Hepatocyte (in vitro differentiated cells): Measurements from ENCODE around the gene ZER1. TPM values are rescaled to one million over a fixed set of nuclear protein-coding genes. Genes with fewer than 3 reads are reported as not detected.
"Not testable (repeated sequence)": the region's sequence is repeated elsewhere in the genome, so short reads cannot be mapped to it uniquely, and the experiment has no call there.

Source experiments
- DNase-seq: peaks from one replicate; pipeline ENCODE4 v3.0.0-alpha.2; 2016; ENCODE audit warnings: low spot score
- H2AFZ ChIP-seq: fragments of 200-600 bp; sonication (generic); 2 replicates; pipeline ENCODE4 v1.6.0; 2016; ENCODE audit warnings: antibody characterized with exemption, mild to moderate bottlenecking
- H3K27ac ChIP-seq: fragments of 200-600 bp; sonication (generic); 2 replicates; pipeline ENCODE4 v1.5.1; 2016; ENCODE audit warnings: mild to moderate bottlenecking
- H3K27me3 ChIP-seq: fragments of 200-600 bp; sonication (generic); 2 replicates; pipeline ENCODE4 v1.6.1; 2016
- H3K36me3 ChIP-seq: fragments of 200-600 bp; sonication (generic); replicated peaks from 2 replicates; pipeline ENCODE4 v1.5.1; 2016; ENCODE audit warnings: low read depth; ENCODE audit not compliant: insufficient read depth
- H3K4me1 ChIP-seq: fragments of 200-600 bp; sonication (generic); 2 replicates; pipeline ENCODE4 v1.5.1; 2016; ENCODE audit warnings: mild to moderate bottlenecking, moderate library complexity; ENCODE audit not compliant: insufficient read depth
- H3K4me2 ChIP-seq: fragments of 200-600 bp; sonication (generic); 2 replicates; pipeline ENCODE4 v1.6.0; 2016
- H3K4me3 ChIP-seq: fragments of 200-600 bp; sonication (generic); 2 replicates; pipeline ENCODE4 v1.5.1; 2016; ENCODE audit warnings: mild to moderate bottlenecking
- H3K79me2 ChIP-seq: fragments of 200-600 bp; sonication (generic); 2 replicates; pipeline ENCODE4 v1.6.0; 2017; ENCODE audit warnings: mild to moderate bottlenecking
- H3K9me2 ChIP-seq: fragments of 200-600 bp; sonication (generic); replicated peaks from 2 replicates; pipeline ENCODE4 v1.6.0; 2017; ENCODE audit warnings: mild to moderate bottlenecking; ENCODE audit not compliant: insufficient read depth
- H3K9me3 ChIP-seq: fragments of 200-600 bp; sonication (generic); 2 replicates; pipeline ENCODE4 v1.5.1; 2016; ENCODE audit warnings: low read depth, mild to moderate bottlenecking
- H4K20me1 ChIP-seq: fragments of 200-600 bp; sonication (generic); 2 replicates; pipeline ENCODE4 v1.6.0; 2016; ENCODE audit warnings: mild to moderate bottlenecking; ENCODE audit not compliant: insufficient read depth, poor library complexity, severe bottlenecking
- EZH2 ChIP-seq: fragments of 200-600 bp; sonication (generic); IDR thresholded peaks from 2 replicates; pipeline ENCODE4 v1.6.1; 2016; ENCODE audit warnings: antibody characterized with exemption, mild to moderate bottlenecking, borderline replicate concordance
- EZH2phosphoT487 ChIP-seq: fragments of 200-600 bp; sonication (generic); IDR thresholded peaks from one replicate; pipeline ENCODE4 v1.6.1; 2018; ENCODE audit warnings: antibody characterized with exemption, mild to moderate bottlenecking, low read depth, moderate library complexity; ENCODE audit not compliant: unreplicated experiment, severe bottlenecking
- WGBS: methylation state at CpG from one replicate; pipeline ENCODE4 v1.1.6; 2016; ENCODE audit warnings: low lambda C conversion rate; ENCODE audit errors: missing lambda C conversion rate; 5-methylcytosine and 5-hydroxymethylcytosine counted together
- polyA plus RNA-seq: library from polyadenylated mRNA; unstranded; fragments of >200 nt; fragmentation: Nextera tagmentation; extraction: Ambion mirVana; gene quantifications from 2 replicates; pipeline ENCODE4 v1.2.1, GENCODE V29; 2016
- total RNA-seq: library from RNA; depleted of rRNA; stranded (reverse); fragments of >200 nt; gene quantifications from 2 replicates; pipeline ENCODE4 v1.2.3, GENCODE V29; 2014
- TF ChIP-seq, protein P1 (sequence below): fragments of 200-600 bp; sonication (generic); IDR thresholded peaks from 2 replicates; pipeline ENCODE4 v1.5.1; 2016; ENCODE audit warnings: antibody characterized with exemption, mild to moderate bottlenecking; ENCODE audit not compliant: poor library complexity

ZER1 gene
- total and polyA plus RNA-seq, 2 experiments from 2014 or later = 24.4 to 38.9 TPM

- no peaks in the 10 kb centered on the region for H3K79me2 ChIP-seq
- WGBS = 94% methylated on average over 8 of the region's 8 CpGs
- H2AFZ ChIP-seq = no peak overlapping the region
- H3K9me3 ChIP-seq = no peaks in the 10 kb centered on the region
- H3K27me3 ChIP-seq = no peaks in the 10 kb centered on the region
- H3K4me1 ChIP-seq = no peaks in the 10 kb centered on the region
- no peaks in the 10 kb centered on the region for H4K20me1 ChIP-seq
- no peaks in the 10 kb centered on the region for H3K36me3 ChIP-seq
- H3K9me2 ChIP-seq = no peaks in the 10 kb centered on the region
- no peak overlapping the region for H3K4me2 ChIP-seq
- TF ChIP-seq EZH2 (no peak), EZH2phosphoT487 (no peak)
- TF ChIP-seq, protein P1, sequence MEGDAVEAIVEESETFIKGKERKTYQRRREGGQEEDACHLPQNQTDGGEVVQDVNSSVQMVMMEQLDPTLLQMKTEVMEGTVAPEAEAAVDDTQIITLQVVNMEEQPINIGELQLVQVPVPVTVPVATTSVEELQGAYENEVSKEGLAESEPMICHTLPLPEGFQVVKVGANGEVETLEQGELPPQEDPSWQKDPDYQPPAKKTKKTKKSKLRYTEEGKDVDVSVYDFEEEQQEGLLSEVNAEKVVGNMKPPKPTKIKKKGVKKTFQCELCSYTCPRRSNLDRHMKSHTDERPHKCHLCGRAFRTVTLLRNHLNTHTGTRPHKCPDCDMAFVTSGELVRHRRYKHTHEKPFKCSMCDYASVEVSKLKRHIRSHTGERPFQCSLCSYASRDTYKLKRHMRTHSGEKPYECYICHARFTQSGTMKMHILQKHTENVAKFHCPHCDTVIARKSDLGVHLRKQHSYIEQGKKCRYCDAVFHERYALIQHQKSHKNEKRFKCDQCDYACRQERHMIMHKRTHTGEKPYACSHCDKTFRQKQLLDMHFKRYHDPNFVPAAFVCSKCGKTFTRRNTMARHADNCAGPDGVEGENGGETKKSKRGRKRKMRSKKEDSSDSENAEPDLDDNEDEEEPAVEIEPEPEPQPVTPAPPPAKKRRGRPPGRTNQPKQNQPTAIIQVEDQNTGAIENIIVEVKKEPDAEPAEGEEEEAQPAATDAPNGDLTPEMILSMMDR = no peak
- no peak overlapping the region for H3K4me3 ChIP-seq
- H3K27ac ChIP-seq = no peak overlapping the region
- no peak for DNase-seq
Measured at GRCh38 chr9:128798896-128799295, 27.2 kb upstream of the ZER1 start.

DNA sequence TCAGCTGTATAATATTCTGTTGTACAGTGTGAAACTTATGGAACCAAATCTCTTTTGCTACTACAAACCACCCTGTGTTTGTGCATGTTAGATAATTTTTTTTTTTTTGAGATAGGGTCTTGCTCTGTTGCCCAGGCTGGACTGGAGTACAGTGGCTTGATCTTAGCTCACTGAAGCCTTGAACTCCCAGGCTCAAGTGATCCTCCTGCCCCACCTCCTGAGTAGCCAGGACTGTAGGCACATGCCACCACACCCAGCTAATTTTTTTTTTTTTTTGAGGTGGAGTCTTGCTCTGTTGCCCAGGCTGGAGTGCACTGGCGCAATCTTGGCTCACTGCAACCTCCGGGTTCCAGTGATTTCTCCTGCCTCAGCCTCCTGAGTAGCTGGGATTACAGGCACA lies 23.2 kb upstream of the ZER1 start:
- H3K79me2 ChIP-seq, H3K36me3 ChIP-seq, H3K9me2 ChIP-seq, H3K4me1 ChIP-seq, H3K27ac ChIP-seq, H4K20me1 ChIP-seq, H3K9me3 ChIP-seq, H3K4me3 ChIP-seq, H3K4me2 ChIP-seq, H3K27me3 ChIP-seq, H2AFZ ChIP-seq, DNase-seq: not testable (repeated sequence)
- WGBS = 42% methylated on average over 2 of the region's 2 CpGs

DNA sequence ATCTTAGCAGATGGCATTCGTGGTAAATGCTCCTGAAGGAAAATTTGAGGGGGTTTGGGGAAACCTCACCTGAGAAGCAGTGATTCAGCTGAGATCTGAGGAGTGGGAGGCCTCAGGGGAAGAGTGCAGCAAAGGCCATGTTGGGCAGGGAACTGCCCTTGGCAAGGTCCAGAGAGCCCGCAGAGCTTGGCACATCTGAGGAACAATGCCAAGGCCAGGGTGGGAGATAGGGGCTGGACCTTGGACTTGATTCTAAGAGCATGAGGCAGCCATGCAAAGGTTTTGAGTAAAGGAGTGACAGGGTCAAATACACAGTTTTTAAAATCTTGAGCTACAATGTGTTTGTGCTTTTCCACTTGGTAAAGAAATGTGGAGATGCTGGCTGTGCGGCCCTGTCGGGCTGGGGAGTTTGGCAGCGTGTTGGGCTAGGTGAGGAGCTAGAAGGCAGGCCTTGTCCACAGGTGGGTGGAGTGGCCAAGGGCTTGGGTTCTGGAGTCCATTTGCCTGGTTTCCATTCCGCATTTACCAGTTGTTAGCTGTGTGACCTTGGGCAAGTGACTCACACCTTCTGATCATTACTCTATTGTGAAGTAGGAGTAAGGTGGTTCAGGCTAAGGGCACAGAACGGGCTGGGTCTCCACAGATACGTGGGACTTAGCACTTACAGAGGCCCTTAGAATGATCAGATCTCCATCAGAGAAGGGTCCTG lies 21.4 kb upstream of the ZER1 start:
- H2AFZ ChIP-seq = no peak overlapping the region
- DNase-seq = no peak
- no peak overlapping the region for H3K4me3 ChIP-seq
- H3K4me2 ChIP-seq = no peak overlapping the region
- no peak overlapping the region for H3K27ac ChIP-seq
- no peaks in the 10 kb centered on the region for H4K20me1 ChIP-seq
- H3K9me2 ChIP-seq = no peaks in the 10 kb centered on the region
- TF ChIP-seq, protein P1 = no peak
- no peak for TF ChIP-seq EZH2phosphoT487
- TF ChIP-seq EZH2 = no peak
- no peaks in the 10 kb centered on the region for H3K9me3 ChIP-seq
- no peaks in the 10 kb centered on the region for H3K36me3 ChIP-seq
- 93% methylated on average over 8 of the region's 8 CpGs for WGBS
- peaks cover 5% of the 10 kb centered on the region for H3K4me1 ChIP-seq
- no peaks in the 10 kb centered on the region for H3K27me3 ChIP-seq
- H3K79me2 ChIP-seq = peaks cover 14% of the 10 kb centered on the region

- no peak for TF ChIP-seq EZH2phosphoT487
- TF ChIP-seq, protein P1 = no peak
- TF ChIP-seq EZH2 = no peak
- Histone ChIP-seq H3K4me2 (no peak overlapping the region), H3K36me3 (no peaks in the 10 kb centered on the region), H3K27me3 (no peaks in the 10 kb centered on the region), H4K20me1 (no peaks in the 10 kb centered on the region), H3K4me3 (no peak overlapping the region), H3K9me3 (no peaks in the 10 kb centered on the region), H3K79me2 (peaks cover 24% of the 10 kb centered on the region), H2AFZ (no peak overlapping the region), H3K4me1 (peaks cover 9% of the 10 kb centered on the region), H3K27ac (no peak overlapping the region), H3K9me2 (no peaks in the 10 kb centered on the region)
- 82% methylated on average over 8 of the region's 9 CpGs for WGBS
- DNase-seq = no peak
Measured at GRCh38 chr9:128792134-128792533, 20.4 kb upstream of the ZER1 start.
